Measurements from ENCODE around the gene CYP19A1.

CYP19A1 gene

GRCh38 chr15:51338496-51338895 lies at the start of gene CYP19A1:
Gene CYP19A1 (minus strand): TSS chr15:51338596. CDS start chr15:51242912, 95,684 bp downstream.
- DNase-seq, result no peak

DNA sequence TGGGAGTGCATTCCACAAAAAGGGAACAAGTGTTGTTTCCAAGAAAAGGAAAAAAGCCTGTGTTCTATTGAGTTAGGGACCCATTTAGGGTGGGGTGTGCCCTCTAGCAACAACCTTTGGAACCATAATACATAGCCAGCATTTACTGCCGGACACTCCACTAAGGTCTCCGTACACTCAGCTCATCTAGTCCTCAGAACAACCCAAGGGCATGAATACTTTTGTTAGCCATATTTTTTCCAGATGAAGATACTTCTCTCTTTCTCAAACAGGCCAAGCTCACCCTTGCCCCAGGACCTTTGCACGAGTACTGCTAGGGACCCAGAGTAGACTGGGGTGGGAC lies 49.3 kb upstream of the CYP19A1 start:
- no peak for DNase-seq

- no peak for DNase-seq
These were observed 48.7 kb upstream of the CYP19A1 start for GRCh38 chr15:51386960-51387698.

DNA sequence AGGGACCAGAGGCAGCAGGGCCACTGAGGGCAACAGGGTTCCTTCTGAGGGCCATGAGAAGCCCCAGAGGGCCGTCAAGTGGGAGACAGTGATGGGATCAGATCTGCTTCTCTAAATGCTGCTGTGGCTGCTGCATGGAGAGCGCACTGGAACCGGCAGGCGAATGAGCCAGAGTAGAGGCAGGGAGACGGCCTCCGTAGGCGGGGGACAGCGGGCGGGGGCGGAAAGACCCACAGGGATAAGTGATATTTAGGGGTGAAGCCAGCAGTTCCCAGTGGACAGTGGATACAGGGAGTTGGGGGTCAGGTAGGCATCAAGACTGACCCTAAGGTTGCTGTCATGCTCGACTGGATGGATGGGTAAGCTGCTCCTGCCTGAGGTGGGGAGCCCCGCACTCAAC lies 48.1 kb upstream of the CYP19A1 start:
- DNase-seq, result no peak

DNA sequence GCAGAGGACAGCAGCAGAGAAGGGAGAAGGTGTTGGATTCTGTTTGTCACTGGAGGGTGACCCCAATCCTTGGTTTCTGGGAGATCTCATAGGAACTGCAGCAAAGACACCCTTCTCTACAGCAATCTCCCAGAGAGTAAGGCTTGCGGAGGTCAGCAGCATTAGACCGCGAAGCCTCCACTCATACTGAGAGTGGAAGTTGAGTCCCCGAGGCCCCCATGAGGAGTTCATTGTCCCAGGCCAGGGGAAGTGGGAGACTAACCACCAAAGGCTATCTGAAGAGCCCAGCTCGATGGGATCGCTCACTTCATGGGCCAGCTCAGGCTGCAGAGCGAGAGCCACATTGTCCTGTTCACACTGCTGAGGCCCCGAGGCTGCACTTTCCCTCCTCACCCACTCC lies 47.6 kb upstream of the CYP19A1 start:
- no peak for DNase-seq

- peak; percentile 69 for DNase-seq
These were observed 44.4 kb upstream of the CYP19A1 start for GRCh38 chr15:51382787-51383186.

GRCh38 chr15:51380999-51381806 lies 42.8 kb upstream of the CYP19A1 start:
- DNase-seq, result peak; percentile 89

DNA sequence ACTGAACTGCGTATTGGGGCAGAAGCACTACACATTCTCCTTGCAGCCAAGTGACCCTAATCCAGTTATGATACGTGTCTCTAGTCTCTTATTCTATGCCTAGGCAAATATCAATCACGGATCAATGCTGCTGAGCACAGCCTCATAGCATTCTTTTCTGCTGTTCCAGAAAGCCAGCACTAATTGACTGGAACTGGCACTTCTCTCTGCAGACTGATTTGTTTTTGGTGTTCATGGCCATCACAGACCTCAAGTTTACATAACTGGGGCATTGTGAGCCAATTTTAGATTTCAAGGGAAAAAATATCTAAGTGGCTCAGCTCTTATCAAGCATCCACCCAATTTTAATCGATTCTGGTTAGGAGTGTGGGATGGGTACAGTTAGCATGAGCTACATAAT lies 41.0 kb upstream of the CYP19A1 start:
- DNase-seq, result no peak

DNA sequence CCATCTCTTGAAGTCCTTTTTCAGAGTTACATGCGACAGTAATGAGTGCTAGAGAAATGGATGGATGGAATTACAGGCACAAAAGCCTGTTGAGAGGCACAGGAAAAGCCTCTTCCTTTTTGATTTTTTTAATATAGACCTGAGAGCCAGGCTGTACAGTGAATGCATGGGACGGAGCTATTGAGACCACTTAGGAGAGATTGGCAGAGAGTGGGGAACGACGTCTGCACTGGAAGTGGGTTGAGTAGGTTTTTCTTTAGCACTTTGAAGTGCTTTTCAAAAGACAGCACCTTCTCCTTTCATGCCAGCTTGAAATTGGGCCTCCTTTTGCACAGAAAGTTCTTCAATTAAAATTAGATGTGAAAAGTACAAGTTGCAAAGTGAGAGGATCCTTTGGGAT lies 40.0 kb upstream of the CYP19A1 start:
- no peak for DNase-seq

DNA sequence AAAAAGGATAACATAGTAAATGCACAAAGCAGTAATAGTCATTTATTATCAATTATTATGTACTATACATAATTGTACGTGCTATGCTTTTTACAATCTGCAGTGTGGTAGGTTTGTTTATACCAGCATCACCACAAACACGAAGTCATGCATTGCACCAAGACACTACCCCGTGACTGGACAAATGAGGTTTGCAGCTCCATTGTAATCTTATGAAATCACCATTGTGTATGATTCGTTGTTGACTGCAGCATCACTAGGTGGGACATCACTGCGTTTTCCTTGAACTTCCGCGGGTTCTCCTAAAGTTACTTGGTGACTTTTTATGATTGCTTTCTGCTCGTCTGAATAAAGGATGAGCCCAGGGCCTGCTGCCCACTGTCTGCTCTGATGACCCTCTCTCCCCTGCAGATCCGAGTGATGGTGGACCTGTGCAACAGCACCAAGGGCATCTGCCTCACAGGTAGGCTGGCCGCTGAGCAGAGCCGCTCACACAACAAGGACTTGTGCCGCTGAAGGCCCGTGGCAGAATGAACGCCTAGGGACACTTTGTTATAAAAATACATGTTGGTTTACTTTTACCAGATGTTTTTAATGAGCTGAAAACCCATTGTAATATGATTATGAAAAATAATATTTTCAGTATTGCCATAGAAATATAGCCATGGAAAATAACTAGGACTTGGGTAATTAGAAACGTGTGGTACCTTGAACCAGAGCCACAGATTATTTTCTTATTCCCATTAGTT lies 38.8 kb upstream of the CYP19A1 start:
- DNase-seq, result no peak

- DNase-seq, result no peak
These were observed 37.7 kb upstream of the CYP19A1 start for GRCh38 chr15:51375966-51376640.

DNA sequence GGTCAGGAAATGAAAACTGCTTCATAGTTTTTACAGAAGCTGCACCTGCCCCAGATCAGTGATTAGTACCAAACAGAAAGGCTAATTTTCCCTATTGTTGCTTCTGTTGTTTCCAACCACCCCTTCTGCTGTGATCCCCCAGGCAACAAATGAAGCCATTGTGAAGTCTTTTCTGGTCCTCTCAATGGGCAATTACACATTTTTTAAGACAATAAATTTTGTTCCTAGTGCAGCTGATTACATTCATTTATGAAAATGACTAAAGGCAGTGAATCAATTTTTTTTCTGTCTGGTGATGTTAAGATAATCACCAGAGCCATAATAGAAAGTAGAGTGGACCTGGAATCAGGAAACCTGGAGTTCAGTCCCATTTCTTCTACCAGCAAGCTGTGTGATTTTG lies 35.7 kb upstream of the CYP19A1 start:
- DNase-seq, result no peak

DNA sequence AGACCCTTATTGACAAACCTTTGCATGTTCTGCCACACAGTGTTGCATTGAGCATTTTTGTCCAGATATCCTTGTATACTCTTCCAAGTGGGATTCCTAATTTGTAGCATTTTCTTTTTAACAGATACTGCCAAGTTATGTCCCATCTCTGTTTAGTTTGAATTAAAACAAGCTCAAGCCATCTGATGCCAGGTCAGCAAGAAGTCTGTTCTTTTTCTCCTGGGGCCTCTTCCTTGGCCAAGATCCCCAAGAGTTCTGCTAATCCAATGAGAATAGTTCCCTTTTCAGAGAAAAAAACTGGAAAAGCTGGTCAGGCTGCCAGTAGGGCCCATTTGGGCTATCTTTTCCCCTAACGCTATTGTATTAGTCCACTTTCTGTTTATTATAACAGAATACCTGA lies 32.9 kb upstream of the CYP19A1 start:
- DNase-seq, result no peak

- DNase-seq, result no peak
These were observed 31.0 kb upstream of the CYP19A1 start for GRCh38 chr15:51369451-51369761.

DNA sequence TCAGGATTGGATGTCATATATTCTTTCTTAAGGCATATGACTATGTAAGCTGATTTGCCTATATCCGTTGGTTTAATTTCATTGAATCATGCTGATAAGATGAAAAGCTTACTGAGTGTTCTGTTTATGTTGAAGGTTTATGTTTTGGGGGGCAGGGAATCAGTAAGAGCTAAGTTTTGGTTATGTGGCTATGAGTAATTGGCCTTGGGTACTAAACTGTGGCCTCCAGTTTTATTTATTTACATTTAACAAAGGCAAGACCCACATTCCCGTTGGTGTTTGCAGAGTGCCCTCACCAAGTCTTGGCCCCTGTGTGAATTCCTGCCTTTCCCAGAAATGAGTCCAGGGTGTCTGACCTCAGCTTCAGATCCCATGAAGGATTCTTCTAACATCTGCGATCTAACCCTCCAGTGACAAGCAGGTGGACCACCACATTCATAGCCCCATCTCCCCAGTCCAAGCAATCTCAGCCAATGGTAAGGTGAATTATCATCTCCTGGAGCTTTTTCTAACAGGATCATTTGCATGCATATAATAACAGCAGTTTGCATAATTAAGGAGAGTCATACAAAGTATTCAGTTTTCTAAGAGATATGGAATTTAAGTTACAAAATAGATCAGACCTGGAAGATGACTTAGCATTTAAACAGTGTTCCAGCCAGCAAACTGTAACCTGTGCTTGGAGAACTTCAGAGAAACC lies 30.5 kb upstream of the CYP19A1 start:
- DNase-seq, result peak; percentile 22

DNA sequence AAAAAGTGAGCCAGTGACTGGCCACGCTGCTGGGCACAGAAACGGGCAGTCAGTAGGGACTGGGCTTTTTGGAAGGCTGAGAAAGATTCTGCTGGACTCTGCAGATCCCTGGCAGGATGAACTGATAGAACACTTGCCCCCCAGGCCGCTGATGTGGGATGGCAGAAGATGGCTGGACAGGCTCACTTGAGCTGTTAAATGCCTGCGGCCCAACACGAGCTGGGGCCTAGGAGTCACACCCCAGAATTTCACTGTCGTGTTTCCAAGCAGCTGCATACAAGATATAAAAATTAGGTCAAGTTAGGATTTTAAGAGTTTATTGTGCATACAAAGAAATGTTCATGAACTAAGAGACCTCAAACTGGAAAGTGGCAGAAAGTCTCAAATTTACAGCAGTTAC lies 29.9 kb upstream of the CYP19A1 start:
- DNase-seq, result no peak

- peak; percentile 81 for DNase-seq
These were observed 29.1 kb upstream of the CYP19A1 start for GRCh38 chr15:51367322-51367976.

GRCh38 chr15:51366920-51367319 lies 28.5 kb upstream of the CYP19A1 start:
- DNase-seq, result peak; percentile 48

DNA sequence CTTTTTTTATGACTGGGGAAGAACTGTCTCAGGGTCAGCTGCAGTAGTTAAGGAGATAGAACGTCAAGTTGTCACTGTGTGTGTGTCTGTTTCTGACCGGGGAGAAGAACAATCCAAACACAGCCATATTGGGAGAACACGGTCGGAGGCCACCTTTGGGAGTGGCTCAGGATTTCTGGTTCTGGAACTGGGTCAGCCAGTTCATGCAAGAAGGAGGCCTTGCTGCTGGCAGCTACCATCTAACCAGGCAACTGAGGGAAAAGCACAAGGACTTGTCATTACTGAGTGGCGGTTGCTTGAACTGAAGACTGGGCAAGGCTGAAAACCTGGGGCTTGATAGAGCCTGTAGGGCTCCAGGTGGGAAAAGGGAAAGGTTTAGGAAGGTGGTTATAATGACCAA lies 27.7 kb upstream of the CYP19A1 start:
- DNase-seq, result no peak

- no peak for DNase-seq
These were observed 27.0 kb upstream of the CYP19A1 start for GRCh38 chr15:51365417-51365816.

DNA sequence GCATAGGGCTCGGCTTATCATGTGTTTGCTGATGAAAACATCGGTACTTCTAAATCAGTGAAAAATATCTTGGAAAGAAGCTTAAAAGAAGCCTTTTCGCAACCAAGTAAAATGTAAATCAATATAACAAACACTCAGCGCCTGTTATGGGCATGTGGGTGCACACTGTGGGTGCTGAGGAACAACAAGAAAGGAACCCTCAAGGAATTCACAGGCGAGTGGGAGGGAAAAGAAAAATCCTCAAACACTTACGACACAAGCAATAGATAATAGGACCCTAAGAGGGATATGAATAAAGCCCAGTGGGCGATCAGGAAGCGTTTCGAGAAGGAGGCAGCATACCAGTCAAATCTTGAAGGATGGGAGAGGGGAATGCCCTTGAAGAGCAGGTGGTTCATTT lies 25.0 kb upstream of the CYP19A1 start:
- DNase-seq, result no peak

DNA sequence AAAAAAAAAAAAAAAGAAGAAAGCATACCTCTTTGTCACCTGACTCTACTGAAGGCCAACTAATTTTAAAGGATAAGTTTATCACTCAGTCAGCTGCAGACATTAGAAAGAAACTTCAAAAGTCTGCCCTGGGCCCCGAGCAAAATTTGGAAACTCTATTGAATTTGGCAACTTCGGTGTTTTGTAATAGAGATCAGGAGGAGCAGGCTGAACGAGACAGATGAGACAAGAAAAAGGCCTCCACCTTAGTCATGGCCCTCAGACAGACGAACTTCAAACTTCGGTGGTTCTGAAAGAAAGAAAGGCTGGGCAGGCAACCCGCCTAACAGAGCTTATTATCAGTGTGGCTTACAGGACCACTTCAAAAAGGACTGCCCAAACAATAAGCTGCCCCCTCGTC lies 21.6 kb upstream of the CYP19A1 start:
- DNase-seq, result no peak
